HS-27A (cell line): ENCODE measurements around the gene THEMIS2.
"Not testable (repeated sequence)": the region's sequence is repeated elsewhere in the genome, so short reads cannot be mapped to it uniquely, and the experiment has no call there.

Experiments used
- DNase-seq: peaks from one replicate; pipeline ENCODE4 v3.0.0-alpha.2; 2012; ENCODE audit warnings: low read depth, missing footprints

The THEMIS2 gene

GRCh38 chr1:27872059-27872801 lies at the start of gene THEMIS2:
THEMIS2 (plus strand) TSS chr1:27872544; CDS start chr1:27872572, 28 bp downstream.
- DNase-seq = no peak

- no peak for DNase-seq
These were observed 48.6 kb upstream of the THEMIS2 start for GRCh38 chr1:27823784-27824183.

GRCh38 chr1:27824411-27824810 lies 47.9 kb upstream of the THEMIS2 start:
- DNase-seq = no peak

- DNase-seq = not testable (repeated sequence)
These were observed 42.9 kb upstream of the THEMIS2 start for GRCh38 chr1:27829339-27829960.

DNA sequence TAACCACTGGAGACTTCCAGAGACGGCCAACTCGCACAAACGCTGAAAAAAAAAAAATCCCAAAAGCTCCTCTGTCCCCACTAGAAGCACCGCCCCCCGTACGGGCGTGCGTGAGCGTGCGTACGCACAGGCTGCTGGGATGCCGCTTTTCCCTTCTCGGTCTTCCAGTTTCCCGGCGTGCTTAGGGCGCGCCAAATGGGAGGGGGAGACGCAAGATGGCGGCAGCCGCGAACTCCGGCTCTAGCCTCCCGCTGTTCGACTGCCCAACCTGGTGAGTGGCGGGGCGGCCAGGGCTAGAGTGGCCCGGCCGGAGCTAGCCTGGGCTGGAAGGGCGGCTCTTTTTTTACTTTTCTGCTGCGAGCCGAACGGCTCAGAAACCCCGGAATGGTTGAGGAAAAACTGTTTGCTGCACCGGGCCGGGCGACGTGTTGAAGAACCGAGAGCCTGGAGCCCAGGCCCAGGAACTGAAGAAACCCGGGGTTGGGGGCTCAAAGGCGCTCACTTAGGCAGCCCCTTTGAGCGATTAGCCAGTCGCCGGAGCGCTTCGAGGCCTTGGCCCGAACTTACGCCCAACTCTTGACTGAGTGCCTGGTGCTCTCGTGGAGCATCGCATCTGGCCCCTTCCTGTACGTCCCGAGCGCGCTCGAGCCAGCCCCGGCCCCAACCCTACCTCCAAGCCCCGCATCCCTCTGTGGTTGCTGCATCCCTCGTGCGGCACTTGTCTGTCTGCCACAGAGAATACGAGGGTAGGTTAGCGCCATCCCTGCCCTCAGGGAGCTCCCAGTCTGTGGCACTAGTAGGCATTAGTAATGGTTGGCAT lies 41.5 kb upstream of the THEMIS2 start, which contains the start of gene PPP1R8:
Gene PPP1R8 (plus strand): TSS at position 162 of the 820 bp plus-strand sequence. CDS start 54 bp downstream, at position 216.
- DNase-seq = peak; percentile 89

DNA sequence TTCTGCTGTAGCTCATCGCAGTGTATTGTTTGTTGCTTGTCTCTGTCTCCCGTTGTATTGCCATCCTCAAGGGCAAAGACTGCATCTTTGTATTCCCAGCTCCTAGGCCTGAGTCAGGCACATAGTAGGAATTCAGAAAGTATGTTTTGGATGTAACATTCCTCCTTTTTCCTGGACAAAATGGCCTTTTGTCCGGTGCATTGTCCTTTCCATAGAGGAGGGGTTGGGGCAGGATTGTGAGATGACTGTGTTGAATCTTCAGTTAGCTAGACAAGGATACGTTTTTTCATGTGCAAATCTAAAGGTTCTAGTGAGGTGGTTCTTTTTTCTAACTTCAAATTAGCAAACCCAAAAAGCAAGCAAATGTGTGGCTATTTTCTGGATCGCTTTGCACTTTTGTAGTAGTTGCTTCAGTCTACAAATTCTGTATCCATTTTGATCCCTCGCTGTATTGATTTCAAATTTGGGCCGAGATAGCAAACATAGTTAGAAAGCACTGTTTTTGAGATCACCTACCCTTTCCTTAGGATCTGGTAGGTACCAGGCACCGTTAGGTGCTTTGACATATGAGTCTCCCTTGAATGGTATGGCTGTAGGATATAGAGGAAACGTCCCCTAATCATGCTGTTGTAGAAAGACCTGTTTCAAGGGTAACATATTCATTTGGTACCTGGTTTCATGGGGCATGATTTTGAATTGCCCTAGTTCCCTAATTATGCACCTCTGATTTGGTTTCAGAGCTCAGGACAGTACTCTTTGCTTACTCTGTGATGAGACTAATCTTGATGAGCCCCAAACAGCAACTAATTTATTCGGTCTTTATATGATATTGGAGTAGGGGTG lies 40.6 kb upstream of the THEMIS2 start:
- DNase-seq = no peak

- no peak for DNase-seq
These were observed 39.6 kb upstream of the THEMIS2 start for GRCh38 chr1:27832762-27833161.

DNA sequence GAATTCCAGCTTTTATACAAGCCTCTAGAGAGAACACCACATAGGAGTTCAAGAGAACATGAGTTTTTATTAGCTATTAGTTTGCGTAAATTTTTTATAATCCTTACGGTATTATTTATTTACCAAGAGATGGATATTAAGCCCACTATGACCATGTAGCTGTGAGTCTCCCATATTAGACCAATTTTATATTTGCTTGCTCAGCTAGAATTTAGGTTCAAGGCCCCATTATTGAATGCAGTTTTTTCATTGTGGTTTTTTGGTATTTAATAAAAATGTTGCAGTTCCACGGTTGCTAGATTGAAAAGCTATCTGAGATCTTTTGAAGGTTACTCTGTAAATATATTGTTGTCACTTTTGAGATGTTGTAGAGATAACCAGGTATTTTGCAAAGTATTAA lies 38.9 kb upstream of the THEMIS2 start:
- no peak for DNase-seq

DNA sequence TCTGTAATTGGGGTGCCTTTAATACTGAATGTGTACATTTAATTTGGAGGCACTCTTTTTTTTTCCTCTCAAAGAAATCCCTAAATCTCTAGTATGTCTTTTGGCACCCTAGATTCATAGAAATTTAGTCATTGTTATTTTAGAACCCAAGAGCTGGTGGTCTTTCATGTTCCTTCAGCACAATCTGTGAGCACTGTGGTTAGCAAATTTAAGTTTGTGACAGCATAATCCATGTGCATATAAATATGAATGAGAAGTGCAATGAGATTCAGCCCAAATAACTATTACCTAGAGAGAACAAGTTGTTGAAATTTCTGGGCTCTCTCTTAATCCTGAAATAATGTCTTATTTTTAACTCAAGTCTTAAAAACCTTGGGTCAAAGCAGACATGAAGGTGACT lies 37.3 kb upstream of the THEMIS2 start:
- no peak for DNase-seq

- no peak for DNase-seq
These were observed 36.8 kb upstream of the THEMIS2 start for GRCh38 chr1:27835501-27835900.

DNA sequence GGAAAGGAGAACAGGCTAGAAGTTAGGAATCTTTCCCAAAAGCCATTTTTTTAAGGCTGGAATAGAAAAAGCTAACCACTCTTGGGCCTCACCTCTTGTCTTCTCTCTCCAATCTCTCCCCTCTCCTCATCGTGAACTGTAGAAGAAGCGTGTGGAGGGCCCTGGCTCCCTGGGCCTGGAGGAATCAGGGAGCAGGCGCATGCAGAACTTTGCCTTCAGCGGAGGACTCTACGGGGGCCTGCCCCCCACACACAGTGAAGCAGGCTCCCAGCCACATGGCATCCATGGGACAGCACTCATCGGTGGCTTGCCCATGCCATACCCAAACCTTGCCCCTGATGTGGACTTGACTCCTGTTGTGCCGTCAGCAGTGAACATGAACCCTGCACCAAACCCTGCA lies 22.4 kb upstream of the THEMIS2 start:
- no peak for DNase-seq

- no peak for DNase-seq
These were observed 17.3 kb upstream of the THEMIS2 start for GRCh38 chr1:27855085-27855484.

DNA sequence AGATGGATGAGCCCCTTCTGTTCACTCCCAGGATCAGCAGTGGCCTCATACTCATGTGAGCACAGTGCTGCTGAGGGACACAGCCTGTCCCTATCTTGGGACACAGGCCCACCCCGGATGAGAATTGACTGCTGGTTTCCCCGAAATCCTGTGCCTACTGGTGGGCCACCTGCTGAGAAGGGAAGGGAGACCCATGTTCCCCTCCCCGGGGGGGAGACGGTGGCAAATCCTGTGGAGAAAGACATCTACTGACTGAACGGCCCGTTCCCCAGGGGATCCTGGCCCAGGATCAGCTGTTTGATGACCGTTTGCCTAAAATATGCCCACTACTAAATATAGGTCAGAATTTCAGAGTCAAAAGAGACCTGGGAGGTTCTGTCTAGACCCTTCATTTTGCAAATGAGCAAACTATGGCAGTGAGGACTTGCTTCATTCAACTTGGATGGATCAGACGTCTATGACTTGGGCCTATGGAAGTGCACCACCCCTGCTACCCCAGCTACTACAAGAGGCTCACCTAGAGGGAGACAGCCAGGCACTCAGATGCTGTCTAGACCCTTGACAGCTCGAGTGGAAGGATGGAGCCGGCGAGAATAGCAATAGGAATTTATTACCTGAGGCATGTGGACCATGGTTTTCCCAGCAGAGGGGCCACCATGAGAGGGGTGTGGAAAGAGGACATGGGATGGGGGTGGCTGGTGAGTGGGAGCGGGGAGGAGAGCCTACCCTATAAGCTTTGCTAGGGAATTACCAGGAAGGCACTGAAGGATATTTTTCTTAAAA lies 15.6 kb upstream of the THEMIS2 start:
- no peak for DNase-seq

DNA sequence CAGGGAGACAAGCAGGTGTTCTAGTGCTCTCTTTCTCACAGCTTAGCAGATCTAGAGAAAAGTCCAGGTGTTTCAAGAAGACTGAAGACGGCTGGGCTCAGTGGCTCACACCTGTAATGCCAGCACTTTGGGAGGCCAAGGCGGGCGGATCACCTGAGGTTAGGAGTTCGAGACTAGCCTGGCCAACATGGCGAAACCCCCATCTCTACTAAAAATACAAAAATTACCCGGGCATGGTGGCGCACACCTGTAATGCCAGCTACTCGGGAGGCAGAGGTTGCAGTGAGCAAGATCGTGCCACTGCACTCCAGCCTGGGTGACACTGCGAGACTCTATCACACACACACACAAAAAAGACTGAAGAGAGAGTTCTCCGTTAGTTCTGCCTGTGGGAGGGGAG lies 14.8 kb upstream of the THEMIS2 start:
- not testable (repeated sequence) for DNase-seq

DNA sequence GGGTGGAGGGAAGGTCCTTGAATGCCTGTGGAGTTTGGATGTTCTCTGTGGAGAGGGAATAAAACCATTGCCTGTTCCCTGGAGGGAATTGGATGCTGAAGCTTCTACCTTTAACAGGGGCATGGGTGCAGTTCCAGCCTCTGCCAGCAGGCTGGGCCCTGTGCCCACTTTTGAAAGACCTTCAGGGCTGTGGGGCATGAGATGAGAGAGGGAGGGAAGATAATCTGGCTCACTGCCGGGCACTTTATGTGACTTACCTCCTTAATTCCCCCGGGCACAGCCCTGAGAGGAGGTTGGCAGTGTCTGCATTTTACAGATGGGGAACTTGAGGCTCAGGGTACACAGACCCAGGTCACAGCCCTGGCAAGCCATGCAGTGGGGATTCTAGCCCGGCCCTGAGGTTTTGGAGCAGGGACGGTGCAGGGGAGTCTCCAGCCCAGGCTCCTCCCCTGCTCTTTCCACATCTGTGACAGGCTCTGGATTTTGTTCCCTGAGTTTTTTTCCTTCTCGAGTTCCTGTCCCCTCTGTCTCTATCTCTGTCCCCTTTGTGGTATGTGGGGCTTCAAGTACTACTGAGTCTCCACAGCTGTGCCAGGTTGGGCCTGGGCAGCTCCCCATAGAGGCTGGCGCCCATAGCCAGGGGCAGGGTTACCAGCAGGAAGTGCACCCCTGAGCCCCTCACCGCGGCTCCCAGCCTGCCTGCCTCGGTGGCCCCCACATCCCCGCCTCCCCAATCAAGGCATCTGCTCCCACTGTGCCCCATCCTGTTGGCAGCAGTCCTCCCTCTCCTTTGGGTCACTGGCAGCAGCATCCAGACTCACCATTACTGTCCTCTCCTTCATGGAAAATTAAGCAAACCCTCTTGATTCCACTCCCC lies 14.0 kb upstream of the THEMIS2 start:
- peak; percentile 66 for DNase-seq

GRCh38 chr1:27858949-27859576 lies 13.3 kb upstream of the THEMIS2 start:
- DNase-seq = no peak

- no peak for DNase-seq
These were observed 10.9 kb upstream of the THEMIS2 start for GRCh38 chr1:27861436-27861835.

DNA sequence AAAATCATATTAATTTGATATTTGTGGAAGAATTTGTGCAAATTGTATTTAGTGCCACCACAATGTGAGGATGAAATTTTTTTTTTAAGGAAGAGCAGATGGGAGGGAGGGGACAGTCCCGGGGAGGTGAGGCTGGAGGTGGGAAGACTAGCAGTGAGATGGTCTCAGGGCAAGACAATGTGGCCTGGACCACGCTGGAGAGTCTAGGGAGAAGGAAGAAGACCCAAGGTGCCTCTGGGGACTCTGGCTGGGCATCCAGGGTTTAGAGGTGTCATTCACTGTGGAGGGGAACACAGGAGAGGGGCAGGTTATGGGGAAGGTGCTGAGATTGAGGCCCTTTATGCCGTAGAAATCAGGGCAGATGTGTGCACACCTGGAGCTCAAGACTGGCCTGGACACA lies 10.3 kb upstream of the THEMIS2 start:
- no peak for DNase-seq
